BJ (cell line): Measurements from ENCODE around the gene DOC2A. TPM values are rescaled to one million over a fixed set of nuclear protein-coding genes. Genes with fewer than 3 reads are reported as not detected.

Experiments
- CTCF ChIA-PET: fragments of 350-600 bp; formaldehyde crosslinking; extraction: SDS; loops from one replicate; lab custom pipeline; 2021; ENCODE audit warnings: antibody characterized with exemption, inconsistent platforms; lab: Yijun Ruan, JAX
- POLR2A ChIA-PET: fragments of 300-600 bp; sonication (Branson Sonifier 250); formaldehyde crosslinking; extraction: SDS; loops from one replicate; lab custom pipeline; 2021; ENCODE audit warnings: antibody characterized with exemption; lab: Charles Lee
- DNase-seq: peaks from one replicate; pipeline ENCODE4 v3.0.0-alpha.2; 2011; ENCODE audit warnings: low read depth
- H3K27me3 ChIP-seq: 2 replicates; pipeline ENCODE4 v1.6.0; 2011; ENCODE audit warnings: low read length; ENCODE audit not compliant: control insufficient read depth, insufficient read depth
- H3K36me3 ChIP-seq: 2 replicates; pipeline ENCODE4 v1.5.1; 2011; ENCODE audit warnings: low read length; ENCODE audit not compliant: control insufficient read depth, insufficient read depth
- H3K4me3 ChIP-seq: 2 replicates; pipeline ENCODE4 v1.5.1; 2011; ENCODE audit warnings: low read depth, mild to moderate bottlenecking, control low read depth, low read length
- polyA minus RNA-seq: library from RNA; depleted of rRNA, polyadenylated mRNA; stranded (reverse); fragments of >200 nt; gene quantifications from 2 replicates; pipeline ENCODE4 v1.2.3, GENCODE V29; 2011; rRNA and poly(A)+ RNA removed
- polyA plus RNA-seq: library from polyadenylated mRNA; depleted of rRNA; stranded (reverse); fragments of >200 nt; gene quantifications from 2 replicates; pipeline ENCODE4 v1.2.3, GENCODE V29; 2011; rRNA removed
- TF ChIP-seq, protein P1 (sequence below): IDR thresholded peaks from 2 replicates; pipeline ENCODE4 v1.5.1; 2011; ENCODE audit warnings: low read depth, mild to moderate bottlenecking, control low read depth, inconsistent platforms, low read length, moderate library complexity; ENCODE audit not compliant: insufficient read depth

The DOC2A gene
- 0.26 and 0.64 TPM in 2 replicates for polyA plus RNA-seq
- polyA minus RNA-seq = not detected in 2 replicates

DNA sequence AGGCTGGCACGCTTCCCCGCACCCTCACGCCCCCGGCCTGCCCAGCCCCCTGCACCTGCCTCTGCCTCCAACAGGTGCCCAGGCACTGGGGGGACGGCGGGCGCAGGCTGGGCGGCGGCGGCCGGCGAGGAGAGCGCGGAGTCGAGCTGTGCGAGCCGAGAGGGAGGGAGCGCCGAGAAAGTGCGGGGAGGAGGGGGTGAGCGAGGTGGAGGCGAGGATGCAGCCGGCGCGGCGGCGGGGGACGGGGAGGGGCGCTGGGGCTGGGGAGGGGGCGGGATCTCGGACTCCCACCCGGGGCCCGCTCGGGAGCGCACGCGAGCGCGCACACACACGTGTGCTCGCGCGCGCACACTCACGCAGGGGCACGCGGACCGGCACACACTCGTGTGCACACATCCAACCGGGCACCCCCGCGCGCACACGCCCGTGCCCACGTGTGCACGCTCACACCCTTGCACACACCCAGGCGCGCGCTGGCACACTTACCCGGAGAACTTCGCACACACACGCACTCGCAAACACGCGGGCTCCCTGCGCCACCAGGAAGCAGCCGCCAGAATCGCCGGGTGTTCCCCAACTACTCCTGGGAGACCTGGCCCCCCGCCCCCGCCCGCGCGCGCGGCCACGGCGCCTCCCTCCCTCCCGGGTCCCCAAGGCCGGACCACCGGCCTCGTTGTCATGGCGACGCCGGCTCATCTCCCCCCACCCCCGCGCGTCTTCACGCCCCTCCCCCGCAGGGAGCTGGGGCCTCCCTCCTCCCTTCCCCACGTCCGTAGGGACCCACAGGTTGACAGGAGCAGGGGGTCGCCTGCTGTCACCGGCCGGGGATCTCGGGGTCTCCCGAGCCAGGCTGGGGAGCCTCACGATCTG is at the start of gene DOC2A:
DOC2A (minus strand) TSS at position 184 of the 870 bp plus-strand sequence. CDS start 805 bp downstream, outside the sequence.
- CTCF ChIA-PET = no interaction called here
- no peak for DNase-seq
- TF ChIP-seq, protein P1, sequence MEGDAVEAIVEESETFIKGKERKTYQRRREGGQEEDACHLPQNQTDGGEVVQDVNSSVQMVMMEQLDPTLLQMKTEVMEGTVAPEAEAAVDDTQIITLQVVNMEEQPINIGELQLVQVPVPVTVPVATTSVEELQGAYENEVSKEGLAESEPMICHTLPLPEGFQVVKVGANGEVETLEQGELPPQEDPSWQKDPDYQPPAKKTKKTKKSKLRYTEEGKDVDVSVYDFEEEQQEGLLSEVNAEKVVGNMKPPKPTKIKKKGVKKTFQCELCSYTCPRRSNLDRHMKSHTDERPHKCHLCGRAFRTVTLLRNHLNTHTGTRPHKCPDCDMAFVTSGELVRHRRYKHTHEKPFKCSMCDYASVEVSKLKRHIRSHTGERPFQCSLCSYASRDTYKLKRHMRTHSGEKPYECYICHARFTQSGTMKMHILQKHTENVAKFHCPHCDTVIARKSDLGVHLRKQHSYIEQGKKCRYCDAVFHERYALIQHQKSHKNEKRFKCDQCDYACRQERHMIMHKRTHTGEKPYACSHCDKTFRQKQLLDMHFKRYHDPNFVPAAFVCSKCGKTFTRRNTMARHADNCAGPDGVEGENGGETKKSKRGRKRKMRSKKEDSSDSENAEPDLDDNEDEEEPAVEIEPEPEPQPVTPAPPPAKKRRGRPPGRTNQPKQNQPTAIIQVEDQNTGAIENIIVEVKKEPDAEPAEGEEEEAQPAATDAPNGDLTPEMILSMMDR = no peak
- Histone ChIP-seq H3K36me3 (peaks cover under 1% of the 10 kb centered on the region; the same call in 1 of the 2 replicates), H3K27me3 (peaks cover 11% of the 10 kb centered on the region), H3K4me3 (peak within 1 kb of the TSS; percentile 51)
- POLR2A ChIA-PET = interaction anchor here (0.7 kb wide), 1 partner anchor 55 kb away, joined by 33 read pairs; the partner anchor contains the start of gene ALDOA

DNA sequence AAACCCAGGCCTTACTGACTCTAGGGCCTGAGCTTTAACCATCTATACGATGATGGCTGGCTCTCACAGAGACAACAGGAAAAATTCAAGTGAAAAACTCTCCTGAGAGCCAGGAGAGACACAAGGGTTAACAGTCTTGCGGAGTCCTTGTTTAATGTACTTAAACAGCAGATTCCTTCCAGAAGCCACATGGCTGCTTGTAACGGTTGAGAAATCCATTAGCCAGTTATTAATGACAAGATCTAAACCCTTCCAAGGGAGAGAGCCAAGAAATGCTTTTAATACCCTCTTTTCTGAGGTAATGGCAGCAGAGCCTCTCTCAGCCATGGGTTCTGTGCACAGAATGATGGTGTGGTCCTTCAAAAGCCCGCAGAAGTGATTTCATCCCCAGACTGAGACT is 49.5 kb upstream of the DOC2A start:
- CTCF ChIA-PET = interaction anchor here (1.8 kb wide), 1 partner anchor 29 kb away, joined by 5 read pairs; the partner anchor contains the start of gene TLCD3B
- peaks cover 6% of the 10 kb centered on the region for H3K36me3 ChIP-seq
- no peak for DNase-seq
- TF ChIP-seq, protein P1 = no peak
- no peaks in the 10 kb centered on the region for H3K27me3 ChIP-seq
- POLR2A ChIA-PET = no interaction called here
- no peak overlapping the region for H3K4me3 ChIP-seq

DNA sequence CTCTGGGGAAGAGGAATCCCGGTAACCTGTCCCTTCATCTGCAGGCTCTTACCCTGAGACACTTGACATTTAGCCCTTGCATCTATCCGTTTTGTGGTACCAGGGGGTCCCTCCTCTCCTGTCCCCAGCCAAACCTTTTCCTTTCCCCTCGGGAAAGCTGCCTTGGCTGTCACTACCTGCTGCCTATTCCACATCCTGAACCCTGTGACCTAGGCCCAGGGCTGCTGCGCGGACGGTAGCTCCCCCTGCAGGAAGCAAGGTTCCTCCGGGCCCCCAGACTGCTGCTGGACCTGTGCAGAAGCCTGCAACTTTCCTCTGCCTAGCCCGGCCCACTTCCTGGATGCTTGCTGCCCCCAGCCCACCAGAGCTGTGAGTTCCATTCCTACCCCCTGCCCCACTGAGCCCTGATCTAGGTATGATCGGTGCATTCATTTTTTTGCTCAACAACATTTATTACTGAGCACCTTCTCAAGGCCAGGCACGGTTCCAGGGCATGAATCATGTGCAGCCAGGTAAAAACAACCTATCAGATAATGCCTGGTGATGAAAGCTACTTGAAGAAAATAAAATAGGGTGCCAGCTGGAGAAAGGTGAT is 44.2 kb upstream of the DOC2A start:
- Histone ChIP-seq H3K36me3 (peaks cover 3% of the 10 kb centered on the region), H3K27me3 (no peaks in the 10 kb centered on the region), H3K4me3 (no peak overlapping the region)
- TF ChIP-seq, protein P1 = peak; percentile 70
- CTCF ChIA-PET = interaction anchor here (0.7 to 1.7 kb wide), 9 partner anchors 8 to 248 kb away, joined by 3 to 9 read pairs (median 4); partner anchors contain the start of gene TBX6
- POLR2A ChIA-PET = no interaction called here
- DNase-seq = no peak

DNA sequence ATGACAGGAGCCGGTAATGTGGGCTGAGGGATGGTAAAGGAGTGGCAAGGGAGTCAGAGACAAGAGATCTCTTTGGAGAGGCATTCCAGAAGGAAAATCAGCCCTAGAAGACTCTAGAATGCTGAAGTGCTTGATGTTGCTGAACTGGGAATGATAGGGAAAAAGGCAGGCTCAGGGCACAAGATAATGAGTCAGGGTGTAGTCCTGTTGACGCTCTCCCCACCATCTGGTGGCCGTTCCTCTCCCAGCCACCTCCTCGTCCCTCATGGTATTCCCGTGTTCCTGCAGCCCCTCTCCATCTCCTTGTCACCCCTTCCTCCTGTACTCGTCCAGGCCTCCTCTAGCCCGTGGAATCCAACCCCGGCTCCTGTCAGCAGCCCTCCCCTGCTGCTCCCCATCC is 43.6 kb upstream of the DOC2A start:
- Histone ChIP-seq H3K4me3 (no peak overlapping the region), H3K27me3 (no peaks in the 10 kb centered on the region), H3K36me3 (peaks cover 3% of the 10 kb centered on the region)
- no peak for DNase-seq
- POLR2A ChIA-PET = no interaction called here
- TF ChIP-seq, protein P1 = no peak
- CTCF ChIA-PET = interaction anchor here (1.1 to 5.9 kb wide), 8 partner anchors 8 to 247 kb away, joined by 3 to 29 read pairs (median 5); partner anchors contain the start of genes TBX6 and TLCD3B
